Measurements from ENCODE around the gene RPL35. TPM values are rescaled to one million over a fixed set of nuclear protein-coding genes. Genes with fewer than 3 reads are reported as not detected.

The RPL35 gene
- total RNA-seq, 1 experiment from 2014 or later: 1,966 TPM

- no peaks in the 10 kb centered on the region for H3K9me3 Mint-ChIP-seq (ENCODE audit: unreplicated experiment)
- CTCF ChIA-PET: interaction anchor here (0.6 kb wide), 2 partner anchors 36 to 254 kb away, joined by 3 read pairs; no protein-coding TSS in a partner anchor
- H3K4me3 Mint-ChIP-seq (ENCODE audit: unreplicated experiment): no peak overlapping the region
- no peak for DNase-seq (ENCODE audit: unreplicated experiment)
- no TSS peak for BruUV-seq (replicated peaks)
- intact Hi-C loops (cut with micrococcal nuclease): no loop called here
- TF ChIP-seq, protein P1, sequence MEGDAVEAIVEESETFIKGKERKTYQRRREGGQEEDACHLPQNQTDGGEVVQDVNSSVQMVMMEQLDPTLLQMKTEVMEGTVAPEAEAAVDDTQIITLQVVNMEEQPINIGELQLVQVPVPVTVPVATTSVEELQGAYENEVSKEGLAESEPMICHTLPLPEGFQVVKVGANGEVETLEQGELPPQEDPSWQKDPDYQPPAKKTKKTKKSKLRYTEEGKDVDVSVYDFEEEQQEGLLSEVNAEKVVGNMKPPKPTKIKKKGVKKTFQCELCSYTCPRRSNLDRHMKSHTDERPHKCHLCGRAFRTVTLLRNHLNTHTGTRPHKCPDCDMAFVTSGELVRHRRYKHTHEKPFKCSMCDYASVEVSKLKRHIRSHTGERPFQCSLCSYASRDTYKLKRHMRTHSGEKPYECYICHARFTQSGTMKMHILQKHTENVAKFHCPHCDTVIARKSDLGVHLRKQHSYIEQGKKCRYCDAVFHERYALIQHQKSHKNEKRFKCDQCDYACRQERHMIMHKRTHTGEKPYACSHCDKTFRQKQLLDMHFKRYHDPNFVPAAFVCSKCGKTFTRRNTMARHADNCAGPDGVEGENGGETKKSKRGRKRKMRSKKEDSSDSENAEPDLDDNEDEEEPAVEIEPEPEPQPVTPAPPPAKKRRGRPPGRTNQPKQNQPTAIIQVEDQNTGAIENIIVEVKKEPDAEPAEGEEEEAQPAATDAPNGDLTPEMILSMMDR (IDR thresholded peaks at IDR 0.05; ENCODE audit: unreplicated experiment): no peak
- H3K27ac Mint-ChIP-seq (ENCODE audit: low read depth, unreplicated experiment): no peak overlapping the region
- POLR2A ChIA-PET: interaction anchor here (0.7 to 1.4 kb wide), 2 partner anchors 10 to 115 kb away, joined by 3 to 6 read pairs; no protein-coding TSS in a partner anchor
- H3K4me1 Mint-ChIP-seq (ENCODE audit: insufficient read depth, unreplicated experiment): no peaks in the 10 kb centered on the region
- no peaks in the 10 kb centered on the region for H3K27me3 Mint-ChIP-seq (ENCODE audit: insufficient read depth, unreplicated experiment)
- H3K36me3 Mint-ChIP-seq (ENCODE audit: insufficient read depth, unreplicated experiment): peaks cover 62% of the 10 kb centered on the region
These were observed 25.2 kb upstream of the RPL35 start for GRCh38 chr9:124886866-124887492.

GRCh38 chr9:124886461-124886860, 24.7 kb upstream of the RPL35 start:
- DNase-seq (ENCODE audit: unreplicated experiment): no peak
- TF ChIP-seq, protein P1 (IDR thresholded peaks at IDR 0.05; ENCODE audit: unreplicated experiment): no peak
- Mint-ChIP-seq H3K4me3 (ENCODE audit: unreplicated experiment) (no peak overlapping the region), H3K27ac (ENCODE audit: low read depth, unreplicated experiment) (no peak overlapping the region), H3K36me3 (ENCODE audit: insufficient read depth, unreplicated experiment) (peaks cover 57% of the 10 kb centered on the region), H3K9me3 (ENCODE audit: unreplicated experiment) (no peaks in the 10 kb centered on the region), H3K4me1 (ENCODE audit: insufficient read depth, unreplicated experiment) (no peaks in the 10 kb centered on the region), H3K27me3 (ENCODE audit: insufficient read depth, unreplicated experiment) (no peaks in the 10 kb centered on the region)
- ChIA-PET CTCF (interaction anchor here (0.6 kb wide), 1 partner anchor 521 kb away, joined by 3 read pairs; no protein-coding TSS in a partner anchor), POLR2A (no interaction called here)
- intact Hi-C loops (cut with micrococcal nuclease): no loop called here
- no TSS peak for BruUV-seq (replicated peaks)

- no TSS peak for BruUV-seq (replicated peaks)
- ChIA-PET POLR2A (no interaction called here), CTCF (no interaction called here)
- H3K27ac Mint-ChIP-seq (ENCODE audit: low read depth, unreplicated experiment): no peak overlapping the region
- H3K36me3 Mint-ChIP-seq (ENCODE audit: insufficient read depth, unreplicated experiment): peaks cover 48% of the 10 kb centered on the region
- no peak overlapping the region for H3K4me3 Mint-ChIP-seq (ENCODE audit: unreplicated experiment)
- DNase-seq (ENCODE audit: unreplicated experiment): no peak
- TF ChIP-seq, protein P1 (IDR thresholded peaks at IDR 0.05; ENCODE audit: unreplicated experiment): no peak
- no peaks in the 10 kb centered on the region for H3K4me1 Mint-ChIP-seq (ENCODE audit: insufficient read depth, unreplicated experiment)
- intact Hi-C loops (cut with micrococcal nuclease): no loop called here
- H3K27me3 Mint-ChIP-seq (ENCODE audit: insufficient read depth, unreplicated experiment): no peaks in the 10 kb centered on the region
- no peaks in the 10 kb centered on the region for H3K9me3 Mint-ChIP-seq (ENCODE audit: unreplicated experiment)
These were observed 23.8 kb upstream of the RPL35 start for GRCh38 chr9:124885551-124885950.

DNA sequence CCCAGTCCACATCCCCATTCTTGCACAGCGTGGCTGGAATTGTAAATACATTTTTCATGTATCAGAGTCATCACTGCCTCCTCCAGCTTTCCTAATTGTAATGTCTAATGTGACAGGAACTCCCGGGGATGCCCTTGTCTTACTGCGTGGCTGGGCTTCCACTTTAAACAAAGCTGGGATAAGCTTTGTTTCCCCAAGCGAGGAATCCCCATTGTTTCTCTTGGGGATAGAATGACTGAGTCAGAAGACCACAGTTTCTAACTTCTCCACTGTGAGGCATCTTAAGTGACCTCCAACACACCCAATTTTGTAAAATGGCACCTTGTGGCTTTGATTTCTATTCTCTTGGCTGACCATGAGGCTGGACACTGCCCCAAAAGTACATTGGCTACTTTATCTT, 22.6 kb upstream of the RPL35 start:
- Mint-ChIP-seq H3K27ac (ENCODE audit: low read depth, unreplicated experiment) (no peak overlapping the region), H3K4me1 (ENCODE audit: insufficient read depth, unreplicated experiment) (no peaks in the 10 kb centered on the region), H3K36me3 (ENCODE audit: insufficient read depth, unreplicated experiment) (peaks cover 50% of the 10 kb centered on the region), H3K9me3 (ENCODE audit: unreplicated experiment) (no peaks in the 10 kb centered on the region), H3K4me3 (ENCODE audit: unreplicated experiment) (no peak overlapping the region), H3K27me3 (ENCODE audit: insufficient read depth, unreplicated experiment) (no peaks in the 10 kb centered on the region)
- ChIA-PET POLR2A (interaction anchor here (1.3 kb wide), 1 partner anchor 24 kb away, joined by 4 read pairs; no protein-coding TSS in a partner anchor), CTCF (no interaction called here)
- DNase-seq (ENCODE audit: unreplicated experiment): no peak
- BruUV-seq (replicated peaks): no TSS peak
- TF ChIP-seq, protein P1 (IDR thresholded peaks at IDR 0.05; ENCODE audit: unreplicated experiment): no peak
- intact Hi-C loops (cut with micrococcal nuclease): no loop called here
